ENCODE data around the gene MAPKBP1. TPM values are rescaled to one million over a fixed set of nuclear protein-coding genes. Genes with fewer than 3 reads are reported as not detected.

Gene MAPKBP1
- total and polyA plus RNA-seq, 2 of the 4 experiments (the other 2 are of a cell fraction) = 12.5 to 15.3 TPM

DNA sequence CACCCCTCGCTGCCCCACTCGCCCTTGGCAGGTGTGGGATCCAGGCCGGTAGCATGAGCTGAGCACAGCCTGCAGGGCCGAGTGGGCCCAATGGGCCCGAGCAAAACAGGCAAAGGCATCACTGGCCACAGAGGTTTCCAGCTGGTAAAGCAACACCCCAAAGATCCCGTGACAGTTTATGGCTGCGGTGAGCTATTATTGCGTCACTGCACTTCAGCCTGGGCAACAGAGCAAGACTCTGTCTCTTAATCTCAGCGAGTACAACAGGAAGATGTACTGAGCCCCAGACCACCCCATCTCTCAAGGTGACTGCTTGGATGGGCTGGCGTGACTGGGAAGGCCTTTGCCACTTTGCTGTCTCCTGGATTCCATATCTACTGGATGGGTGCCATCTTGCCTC, 57.9 kb downstream of the MAPKBP1 start:
- no peak overlapping the region for H3K9ac ChIP-seq (ENCODE audit: low read depth, low read length)
- no peaks in the 10 kb centered on the region for H3K9me3 ChIP-seq (ENCODE audit: control insufficient read depth, insufficient read depth, low read length)
- no peaks in the 10 kb centered on the region for H3K27me3 ChIP-seq (ENCODE audit: control insufficient read depth, insufficient read depth, low read length)
- no peak overlapping the region for H2AFZ ChIP-seq (replicated peaks; ENCODE audit: low read length, poor library complexity)
- H2BK20ac ChIP-seq (ENCODE audit: low read depth, low read length) = no peak overlapping the region
- intact Hi-C loops (cut with micrococcal nuclease) (no loop called here), in situ Hi-C loops (cut with MboI; ENCODE audit: low sequenced_read_pairs) (no loop called here), dilution Hi-C loops (cut with HindIII; ENCODE audit: low sequenced_read_pairs, unreplicated experiment) (no loop called here)
- H2BK15ac ChIP-seq (ENCODE audit: low read depth, low read length) = no peak overlapping the region
- BruUV-seq (replicated peaks) = no TSS peak
- H3K36me3 ChIP-seq (ENCODE audit: control insufficient read depth, insufficient read depth, low read length) = peaks cover 3% of the 10 kb centered on the region
- H3K4me3 ChIP-seq (ENCODE audit: insufficient read depth, low read depth, low read length) = no peak overlapping the region
- no peak overlapping the region for H3K56ac ChIP-seq (ENCODE audit: extremely low read depth, insufficient read depth, low read length)
- H2BK120ac ChIP-seq (ENCODE audit: low read depth, low read length) = no peak overlapping the region
- H3K27ac ChIP-seq (ENCODE audit: insufficient read depth, low read length) = no peak overlapping the region
- H2AK9ac ChIP-seq (replicated peaks; ENCODE audit: low read depth, low read length, poor library complexity) = no peak overlapping the region
- H4K5ac ChIP-seq (ENCODE audit: low read depth, low read length) = no peak overlapping the region
- WGBS, 2 experiments (ENCODE audit: extremely low coverage in 2 of 2, insufficient read length in 1 of 2) = 96% methylated on average over 7 of the region's 10 CpGs; no CpG with 5 or more reads in 1 of the 2 experiments
- no peak overlapping the region for H3K4me2 ChIP-seq (ENCODE audit: low read depth, low read length)
- peaks cover 2% of the 10 kb centered on the region; the same call in 1 of the 2 replicates for H3K4me1 ChIP-seq (ENCODE audit: control insufficient read depth, insufficient read depth, low read length)
- H4K91ac ChIP-seq (ENCODE audit: insufficient read depth, low read depth, low read length) = no peak overlapping the region
- H3K18ac ChIP-seq (ENCODE audit: low read depth, low read length) = no peak overlapping the region
- H3K4ac ChIP-seq (ENCODE audit: low read depth, low read length) = no peak overlapping the region
- H2BK5ac ChIP-seq (ENCODE audit: low read depth, low read length, poor library complexity, severe bottlenecking) = no peak overlapping the region
- peaks cover 11% of the 10 kb centered on the region; the same call in 1 of the 2 replicates for H3K9me1 ChIP-seq (ENCODE audit: insufficient read depth, low read length)
- H4K20me1 ChIP-seq (ENCODE audit: insufficient read depth, low read length) = peaks cover 10% of the 10 kb centered on the region
- peaks cover 17 to 33% of the 10 kb centered on the region in 2 experiments for H3K79me1 ChIP-seq (ENCODE audit: low read depth in 1 of 2, low read length in 2 of 2)
- TF ChIP-seq, protein P1, sequence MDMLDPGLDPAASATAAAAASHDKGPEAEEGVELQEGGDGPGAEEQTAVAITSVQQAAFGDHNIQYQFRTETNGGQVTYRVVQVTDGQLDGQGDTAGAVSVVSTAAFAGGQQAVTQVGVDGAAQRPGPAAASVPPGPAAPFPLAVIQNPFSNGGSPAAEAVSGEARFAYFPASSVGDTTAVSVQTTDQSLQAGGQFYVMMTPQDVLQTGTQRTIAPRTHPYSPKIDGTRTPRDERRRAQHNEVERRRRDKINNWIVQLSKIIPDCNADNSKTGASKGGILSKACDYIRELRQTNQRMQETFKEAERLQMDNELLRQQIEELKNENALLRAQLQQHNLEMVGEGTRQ (IDR thresholded peaks at IDR 0.05; ENCODE audit: low read depth, low read length) = no peak
- TF ChIP-seq, protein P2, sequence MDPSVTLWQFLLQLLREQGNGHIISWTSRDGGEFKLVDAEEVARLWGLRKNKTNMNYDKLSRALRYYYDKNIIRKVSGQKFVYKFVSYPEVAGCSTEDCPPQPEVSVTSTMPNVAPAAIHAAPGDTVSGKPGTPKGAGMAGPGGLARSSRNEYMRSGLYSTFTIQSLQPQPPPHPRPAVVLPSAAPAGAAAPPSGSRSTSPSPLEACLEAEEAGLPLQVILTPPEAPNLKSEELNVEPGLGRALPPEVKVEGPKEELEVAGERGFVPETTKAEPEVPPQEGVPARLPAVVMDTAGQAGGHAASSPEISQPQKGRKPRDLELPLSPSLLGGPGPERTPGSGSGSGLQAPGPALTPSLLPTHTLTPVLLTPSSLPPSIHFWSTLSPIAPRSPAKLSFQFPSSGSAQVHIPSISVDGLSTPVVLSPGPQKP (IDR thresholded peaks at IDR 0.05; ENCODE audit: borderline replicate concordance, low read depth, low read length) = no peak
- TF ChIP-seq NFE2L2 (IDR thresholded peaks at IDR 0.05; ENCODE audit: low read depth, low read length) (no peak), FOS (IDR thresholded peaks at IDR 0.05; ENCODE audit: low read depth, low read length) (no peak), RCOR1 (IDR thresholded peaks at IDR 0.05; ENCODE audit: insufficient replicate concordance, low read length) (no peak), CEBPB (IDR thresholded peaks at IDR 0.05; ENCODE audit: low read depth, low read length) (peak; percentile 71), MAZ (IDR thresholded peaks at IDR 0.05; ENCODE audit: borderline replicate concordance, low read depth, low read length) (no peak)
- H4K8ac ChIP-seq (ENCODE audit: low read depth in 2 of 2, low read length in 2 of 2) = no peak overlapping the region
- DNase-seq = no peak
- ChIA-PET POLR2A (ENCODE audit: unreplicated experiment) (no interaction called here), CTCF (no interaction called here)
- H2AK5ac ChIP-seq (ENCODE audit: low read depth, low read length) = no peak overlapping the region
- ATAC-seq (ENCODE audit: low read depth) = no peak
- no peak overlapping the region for H3K14ac ChIP-seq (replicated peaks; ENCODE audit: low read depth, low read length)
- no peak overlapping the region for H3K23ac ChIP-seq (ENCODE audit: low read depth, low read length)
